Astrocyte (in vitro differentiated cells and primary cell): ENCODE results near the gene RPS14. TPM values are rescaled to one million over a fixed set of nuclear protein-coding genes. Genes with fewer than 3 reads are reported as not detected.
A peak's percentile ranks its signal among the peaks of the same experiment; 100 is the strongest.

Experiments used
- DNase-seq: peaks from one replicate; pipeline ENCODE4 v3.0.0-alpha.2; 2010; ENCODE audit warnings: low read depth
- FAIRE-seq: peaks from 2 replicates; lab custom pipeline; 2011; peaks lifted over from hg19 to GRCh38; lab: Jason Lieb, UNC
- H2AFZ ChIP-seq: 2 replicates; pipeline ENCODE4 v1.6.0; 2012; ENCODE audit warnings: low read depth, low read length, inconsistent platforms
- H3K27ac ChIP-seq: 2 replicates; pipeline ENCODE4 v1.5.1; 2011; ENCODE audit warnings: low read depth, low read length, inconsistent platforms
- H3K27me3 ChIP-seq: 2 replicates; pipeline ENCODE4 v1.6.0; 2011; ENCODE audit warnings: low read length, inconsistent platforms; ENCODE audit not compliant: insufficient read depth
- H3K36me3 ChIP-seq: 2 replicates; pipeline ENCODE4 v1.5.1; 2011; ENCODE audit warnings: low read length, inconsistent platforms; ENCODE audit not compliant: insufficient read depth
- H3K4me1 ChIP-seq: 2 replicates; pipeline ENCODE4 v1.5.1; 2011; ENCODE audit warnings: low read length, inconsistent platforms; ENCODE audit not compliant: insufficient read depth
- H3K4me2 ChIP-seq: 2 replicates; pipeline ENCODE4 v1.6.0; 2012; ENCODE audit warnings: low read length, inconsistent platforms
- H3K4me3 ChIP-seq: 2 replicates; pipeline ENCODE4 v1.5.1; 2011; ENCODE audit warnings: low read depth, mild to moderate bottlenecking, low read length, inconsistent platforms; ENCODE audit not compliant: insufficient read depth
- H3K79me2 ChIP-seq: 2 replicates; pipeline ENCODE4 v1.6.0; 2012; ENCODE audit warnings: mild to moderate bottlenecking, low read length, inconsistent platforms; ENCODE audit not compliant: insufficient read depth
- H3K9ac ChIP-seq: 2 replicates; pipeline ENCODE4 v1.6.0; 2012; ENCODE audit warnings: mild to moderate bottlenecking, low read length, inconsistent platforms
- H3K9me3 ChIP-seq: 2 replicates; pipeline ENCODE4 v1.5.1; 2012; ENCODE audit warnings: low read depth, mild to moderate bottlenecking, low read length, inconsistent platforms; ENCODE audit not compliant: insufficient read depth
- H4K20me1 ChIP-seq: 2 replicates; pipeline ENCODE4 v1.6.0; 2012; ENCODE audit warnings: low read length, inconsistent platforms; ENCODE audit not compliant: insufficient read depth
- H3K27ac Mint-ChIP-seq: one replicate; pipeline ENCODE4 v1.8.0; 2021; ENCODE audit warnings: mild to moderate bottlenecking, mixed read lengths; ENCODE audit not compliant: unreplicated experiment
- H3K27me3 Mint-ChIP-seq: one replicate; pipeline ENCODE4 v1.8.0; 2021; ENCODE audit warnings: low read depth, mixed read lengths; ENCODE audit not compliant: unreplicated experiment
- H3K36me3 Mint-ChIP-seq: one replicate; pipeline ENCODE4 v1.8.0; 2021; ENCODE audit warnings: low read depth, mixed read lengths; ENCODE audit not compliant: unreplicated experiment
- H3K4me1 Mint-ChIP-seq: one replicate; pipeline ENCODE4 v1.8.0; 2021; ENCODE audit warnings: low read depth, mixed read lengths; ENCODE audit not compliant: unreplicated experiment
- H3K4me3 Mint-ChIP-seq: one replicate; pipeline ENCODE4 v1.8.0; 2021; ENCODE audit warnings: mild to moderate bottlenecking, moderate library complexity, mixed read lengths; ENCODE audit not compliant: unreplicated experiment
- H3K9me3 Mint-ChIP-seq: one replicate; pipeline ENCODE4 v1.8.0; 2021; ENCODE audit warnings: mild to moderate bottlenecking, mixed read lengths; ENCODE audit not compliant: unreplicated experiment
- CTCF ChIP-seq: IDR thresholded peaks from 2 replicates; pipeline ENCODE4 v1.5.1; 2011; ENCODE audit warnings: low read depth, mild to moderate bottlenecking, inconsistent platforms, low read length, moderate library complexity; ENCODE audit not compliant: insufficient read depth
- EZH2 ChIP-seq: IDR thresholded peaks from 2 replicates; pipeline ENCODE4 v1.6.1; 2012; ENCODE audit warnings: mild to moderate bottlenecking, low read length, inconsistent platforms; ENCODE audit not compliant: insufficient read depth
- total RNA-seq: library from RNA; stranded (reverse); gene quantifications from 2 replicates; pipeline ENCODE4 v1.2.1, GENCODE V29; 2021

RPS14 gene
- total RNA-seq, 1 donor from 2014 or later = 2,054 TPM

DNA sequence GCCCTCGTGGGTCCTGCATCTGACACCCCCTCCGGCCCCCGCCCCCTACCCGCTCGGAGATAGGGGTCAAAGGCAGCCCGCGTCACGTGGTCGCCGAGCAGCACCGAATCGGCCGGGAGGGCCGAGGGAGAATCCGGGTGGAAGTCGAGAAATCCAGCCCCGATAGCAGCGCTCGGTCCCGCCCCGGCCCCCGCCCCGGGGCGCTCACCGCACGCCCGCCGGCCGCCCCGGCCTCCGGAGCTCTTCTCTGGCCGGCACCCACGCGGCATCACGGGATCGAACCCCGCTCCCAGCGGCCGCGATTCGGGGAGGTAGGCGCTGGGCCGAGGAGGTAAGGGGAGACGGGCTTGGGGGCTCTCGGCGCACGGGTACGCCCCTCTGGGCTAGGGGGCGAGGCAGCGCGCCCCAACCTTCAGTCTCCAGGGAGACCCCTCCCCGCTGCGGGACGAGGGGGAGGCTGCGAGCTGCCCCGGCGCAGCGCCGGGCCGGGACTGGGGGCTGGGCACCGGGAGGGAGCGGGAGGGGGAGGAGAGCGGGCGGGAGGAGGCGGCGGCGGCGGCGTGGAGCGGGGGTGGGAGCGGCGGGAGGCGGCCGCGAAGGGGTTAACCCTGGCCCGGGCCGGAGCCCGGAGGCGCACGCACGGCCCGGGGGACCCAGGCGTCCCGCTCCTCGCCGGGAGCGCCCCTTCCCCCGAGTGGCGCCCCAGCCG, 36.3 kb upstream of the RPS14 start:
- FAIRE-seq = no peak
- no peaks in the 10 kb centered on the region for H3K36me3 ChIP-seq
- peak overlapping the region; percentile 85 for H3K4me3 Mint-ChIP-seq
- H3K4me3 ChIP-seq = peak overlapping the region; percentile 82
- peak overlapping the region; percentile 95 for H3K27ac ChIP-seq
- H3K9me3 ChIP-seq = no peaks in the 10 kb centered on the region
- H4K20me1 ChIP-seq = peaks cover 39% of the 10 kb centered on the region
- DNase-seq = no peak
- no peak for TF ChIP-seq EZH2
- TF ChIP-seq CTCF = no peak
- no peak overlapping the region for H2AFZ ChIP-seq
- no peaks in the 10 kb centered on the region for H3K27me3 Mint-ChIP-seq
- H3K4me1 Mint-ChIP-seq = peaks cover 52% of the 10 kb centered on the region
- H3K27ac Mint-ChIP-seq = no peak overlapping the region
- H3K36me3 Mint-ChIP-seq = peaks cover 9% of the 10 kb centered on the region
- H3K9me3 Mint-ChIP-seq = no peaks in the 10 kb centered on the region
- peaks cover 65% of the 10 kb centered on the region for H3K79me2 ChIP-seq
- H3K27me3 ChIP-seq = no peaks in the 10 kb centered on the region
- peak overlapping the region; percentile 98 for H3K9ac ChIP-seq
- peak overlapping the region; percentile 96 for H3K4me2 ChIP-seq
- peaks cover 46% of the 10 kb centered on the region for H3K4me1 ChIP-seq

DNA sequence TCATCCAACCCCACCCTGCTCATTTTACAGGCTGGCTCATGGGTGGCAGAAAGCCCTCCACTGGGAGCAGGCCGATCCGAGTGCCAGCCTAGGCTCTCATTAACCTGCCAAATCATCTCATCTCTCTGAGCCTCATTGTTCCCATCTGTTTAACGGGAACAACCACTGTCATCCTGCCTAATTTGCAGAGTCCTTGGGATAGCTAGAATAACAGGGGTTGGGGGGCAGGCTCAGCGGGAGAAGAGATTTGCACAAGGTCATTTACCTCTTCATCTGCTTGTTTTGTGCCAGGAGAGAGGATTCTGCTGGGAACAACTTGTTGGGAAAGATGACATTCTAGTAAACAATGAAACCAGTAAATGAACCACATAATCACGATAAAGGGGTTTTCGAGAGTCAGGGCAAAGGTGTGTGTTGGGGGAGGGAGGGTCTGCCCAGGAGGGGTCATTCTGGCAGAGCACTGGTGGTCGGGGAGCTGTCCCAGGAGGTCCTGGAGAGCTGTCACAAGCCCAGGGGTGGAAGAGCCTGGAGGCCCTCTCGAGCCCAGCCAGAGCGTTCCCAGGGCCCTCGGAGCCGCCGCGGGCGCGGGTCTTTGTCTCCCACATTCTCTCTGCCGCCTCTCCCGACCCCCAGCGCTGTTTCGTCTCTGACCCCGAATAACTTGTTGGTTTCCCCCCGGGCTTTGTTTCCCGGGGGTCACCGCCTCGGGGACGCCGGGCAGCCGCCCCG, 35.6 kb upstream of the RPS14 start:
- FAIRE-seq (no peak), DNase-seq (no peak)
- Histone ChIP-seq H3K27me3 (no peaks in the 10 kb centered on the region), H3K9ac (peak overlapping the region; percentile 98), H3K4me1 (peaks cover 39% of the 10 kb centered on the region), H3K79me2 (peaks cover 57% of the 10 kb centered on the region), H3K36me3 (no peaks in the 10 kb centered on the region), H3K9me3 (no peaks in the 10 kb centered on the region), H3K4me3 (peak overlapping the region; percentile 68), H2AFZ (no peak overlapping the region), H4K20me1 (peaks cover 32% of the 10 kb centered on the region), H3K4me2 (peak overlapping the region; percentile 96), H3K27ac (peak overlapping the region; percentile 95)
- Mint-ChIP-seq H3K36me3 (peaks cover 6% of the 10 kb centered on the region), H3K27me3 (no peaks in the 10 kb centered on the region), H3K4me3 (peak overlapping the region; percentile 85), H3K9me3 (no peaks in the 10 kb centered on the region), H3K27ac (peak overlapping the region; percentile 94), H3K4me1 (peaks cover 46% of the 10 kb centered on the region)
- TF ChIP-seq CTCF (no peak), EZH2 (no peak)
